Erythroblast (primary cell): ENCODE results near the gene ITCH.

ENCODE experiments used
- GATA1 ChIP-seq: IDR thresholded peaks from 2 replicates; pipeline ENCODE4 v1.6.1; 2011; ENCODE audit warnings: low read depth, mild to moderate bottlenecking, control low read depth, low read length, moderate library complexity
- POLR2A ChIP-seq: IDR thresholded peaks from 2 replicates; pipeline ENCODE4 v1.6.1; 2011; ENCODE audit warnings: mild to moderate bottlenecking, low read length

DNA sequence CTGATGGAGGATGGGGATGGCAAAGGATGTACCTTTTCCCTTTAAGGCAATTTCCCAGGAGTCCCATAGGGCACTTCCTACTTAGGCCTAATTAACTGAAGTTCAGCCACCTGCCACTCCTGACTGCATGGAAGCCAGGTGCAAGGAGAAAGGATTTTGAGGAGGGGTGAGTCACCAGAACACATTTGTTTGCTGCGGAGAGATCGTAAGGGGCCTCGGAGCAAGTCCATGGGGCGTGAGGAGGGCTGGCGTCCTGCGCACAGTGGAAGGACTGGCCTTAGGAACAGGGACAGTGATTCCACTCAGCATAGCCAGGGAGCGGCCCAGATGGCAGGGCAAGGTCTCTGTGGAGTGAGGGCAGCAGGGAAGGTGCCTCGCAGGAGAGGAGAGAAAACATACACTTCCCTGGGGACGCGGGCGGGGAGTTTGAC, 183.7 kb downstream of the ITCH start:
- TF ChIP-seq POLR2A: no peak
- TF ChIP-seq GATA1: no peak
